ENCODE results near the gene BEX3.

Gene BEX3

GRCh38 chrX:103418811-103419340, 42.5 kb downstream of the BEX3 start:
- no peak for DNase-seq (ENCODE audit: low read depth in 1 of 2, low spot score in 1 of 2)

GRCh38 chrX:103423955-103424638, 47.8 kb downstream of the BEX3 start:
- DNase-seq (ENCODE audit: low read depth in 1 of 2, low spot score in 1 of 2), result no peak

Measured in stimulated activated CD4-positive, alpha-beta T cell treated with anti-CD3 and anti-CD28 coated beads, Interleukin-15, amount 100 ng/mL, for 1 hour (primary cell).